ENCODE results near the gene USF3.

The USF3 gene, protein sequence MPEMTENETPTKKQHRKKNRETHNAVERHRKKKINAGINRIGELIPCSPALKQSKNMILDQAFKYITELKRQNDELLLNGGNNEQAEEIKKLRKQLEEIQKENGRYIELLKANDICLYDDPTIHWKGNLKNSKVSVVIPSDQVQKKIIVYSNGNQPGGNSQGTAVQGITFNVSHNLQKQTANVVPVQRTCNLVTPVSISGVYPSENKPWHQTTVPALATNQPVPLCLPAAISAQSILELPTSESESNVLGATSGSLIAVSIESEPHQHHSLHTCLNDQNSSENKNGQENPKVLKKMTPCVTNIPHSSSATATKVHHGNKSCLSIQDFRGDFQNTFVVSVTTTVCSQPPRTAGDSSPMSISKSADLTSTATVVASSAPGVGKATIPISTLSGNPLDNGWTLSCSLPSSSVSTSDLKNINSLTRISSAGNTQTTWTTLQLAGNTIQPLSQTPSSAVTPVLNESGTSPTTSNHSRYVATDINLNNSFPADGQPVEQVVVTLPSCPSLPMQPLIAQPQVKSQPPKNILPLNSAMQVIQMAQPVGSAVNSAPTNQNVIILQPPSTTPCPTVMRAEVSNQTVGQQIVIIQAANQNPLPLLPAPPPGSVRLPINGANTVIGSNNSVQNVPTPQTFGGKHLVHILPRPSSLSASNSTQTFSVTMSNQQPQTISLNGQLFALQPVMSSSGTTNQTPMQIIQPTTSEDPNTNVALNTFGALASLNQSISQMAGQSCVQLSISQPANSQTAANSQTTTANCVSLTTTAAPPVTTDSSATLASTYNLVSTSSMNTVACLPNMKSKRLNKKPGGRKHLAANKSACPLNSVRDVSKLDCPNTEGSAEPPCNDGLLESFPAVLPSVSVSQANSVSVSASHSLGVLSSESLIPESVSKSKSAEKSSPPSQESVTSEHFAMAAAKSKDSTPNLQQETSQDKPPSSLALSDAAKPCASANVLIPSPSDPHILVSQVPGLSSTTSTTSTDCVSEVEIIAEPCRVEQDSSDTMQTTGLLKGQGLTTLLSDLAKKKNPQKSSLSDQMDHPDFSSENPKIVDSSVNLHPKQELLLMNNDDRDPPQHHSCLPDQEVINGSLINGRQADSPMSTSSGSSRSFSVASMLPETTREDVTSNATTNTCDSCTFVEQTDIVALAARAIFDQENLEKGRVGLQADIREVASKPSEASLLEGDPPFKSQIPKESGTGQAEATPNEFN (N-terminal part only)

GRCh38 chr3:113695786-113696645 lies at the start of gene USF3:
Gene USF3 (minus strand): TSS chr3:113696642. CDS start chr3:113674878, 21,764 bp downstream.
- peak; percentile 5 for DNase-seq

DNA sequence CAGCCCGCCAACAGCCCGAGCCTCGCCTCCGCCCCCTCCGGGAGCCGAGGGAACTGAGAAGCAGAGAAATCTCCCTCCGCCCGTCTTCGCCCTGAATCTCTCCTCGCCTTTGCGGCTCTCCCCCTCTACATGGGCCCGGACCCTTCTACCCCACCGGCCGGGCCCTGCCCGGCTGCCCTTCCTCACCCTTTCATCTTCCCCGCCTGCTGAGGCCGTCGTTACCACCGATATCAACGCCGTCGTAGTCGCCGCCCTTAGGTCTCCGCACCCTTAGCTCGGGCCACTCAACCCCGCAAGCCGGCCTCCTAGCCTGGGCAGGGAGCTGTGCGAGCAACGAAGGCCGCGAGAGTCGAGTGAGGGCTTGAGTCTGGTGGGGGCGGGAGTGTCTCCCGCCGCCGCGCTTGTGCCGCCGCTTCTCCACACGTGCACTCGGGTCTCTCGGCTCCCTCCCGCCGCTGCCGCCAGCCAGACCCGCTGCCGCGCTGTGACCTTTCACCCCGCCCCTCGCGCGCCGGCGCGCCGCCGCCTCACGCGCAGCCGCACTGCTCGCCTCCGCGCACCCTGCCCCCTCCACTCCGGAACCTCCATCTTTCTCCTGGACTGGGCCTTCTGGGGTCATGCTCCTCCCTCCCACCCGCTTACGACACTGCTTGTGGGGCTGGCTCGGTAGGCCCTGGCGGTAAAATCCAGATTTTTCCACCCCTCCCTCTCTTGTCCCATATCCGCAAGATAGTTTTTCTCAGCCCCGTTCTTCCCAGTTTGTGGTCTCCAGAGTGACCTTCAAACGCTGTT lies 49.5 kb upstream of the USF3 start, which contains the start of gene NAA50:
NAA50 (minus strand) TSS at position 494 of the 792 bp plus-strand sequence; CDS start at position 194, 300 bp downstream.
- DNase-seq: peak; percentile 67

DNA sequence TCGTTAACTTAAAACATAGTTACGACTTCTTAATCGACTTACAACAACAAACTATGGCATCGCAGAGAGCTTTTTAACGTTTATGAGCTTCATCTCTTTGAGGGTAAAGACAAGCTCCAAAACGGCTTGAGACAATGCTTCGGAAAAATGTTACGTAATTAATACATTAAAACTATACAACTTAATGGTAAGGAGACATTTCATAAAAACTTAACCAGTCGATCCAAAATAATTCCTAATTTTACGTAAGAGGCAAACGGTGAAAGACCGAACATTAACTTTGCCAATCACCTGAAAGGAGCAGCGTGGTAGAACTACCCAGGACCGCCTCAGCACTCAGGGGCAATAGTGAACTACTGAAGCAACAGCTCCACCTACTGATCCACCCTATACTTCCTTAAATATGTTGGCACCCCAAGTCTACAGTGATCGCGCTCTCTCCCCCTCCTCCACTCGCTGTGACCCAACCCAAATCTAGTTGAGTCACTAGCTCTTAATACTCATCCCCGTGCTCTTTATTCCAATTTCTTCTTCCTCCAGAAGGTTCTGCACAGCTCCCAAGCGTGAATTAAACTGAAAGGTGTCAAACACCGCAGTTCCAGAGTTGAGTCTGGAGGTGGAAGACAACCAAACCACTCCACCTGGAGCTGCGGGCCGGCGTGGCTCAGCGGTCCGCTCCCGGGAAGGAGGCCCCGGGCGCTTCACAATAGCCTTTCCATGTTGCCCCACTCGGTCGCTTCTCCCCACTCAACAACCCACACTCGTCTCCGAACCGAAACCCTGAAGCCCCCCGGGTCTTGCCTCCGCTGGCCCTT lies 48.7 kb upstream of the USF3 start:
- DNase-seq: peak; percentile 17

GRCh38 chr3:113743006-113743630 lies 46.7 kb upstream of the USF3 start:
- no peak for DNase-seq

DNA sequence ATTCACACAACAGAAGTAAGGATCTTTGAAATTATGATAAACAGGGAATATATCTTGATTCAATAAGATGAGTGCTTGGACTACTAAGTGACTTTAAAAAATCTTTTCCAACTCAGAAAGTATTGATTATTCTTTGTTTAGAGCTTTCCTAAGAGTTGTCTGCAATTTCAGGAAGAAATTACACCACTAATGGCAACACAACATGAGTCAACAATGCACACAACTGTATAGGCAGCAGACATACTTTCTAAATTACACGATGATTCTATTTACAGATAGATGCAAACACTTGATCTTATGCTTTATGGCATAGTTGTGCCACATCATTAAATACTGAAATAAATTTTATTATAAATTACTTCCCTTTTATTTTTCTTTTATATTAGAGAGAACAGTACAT lies 45.2 kb upstream of the USF3 start:
- DNase-seq: no peak

DNA sequence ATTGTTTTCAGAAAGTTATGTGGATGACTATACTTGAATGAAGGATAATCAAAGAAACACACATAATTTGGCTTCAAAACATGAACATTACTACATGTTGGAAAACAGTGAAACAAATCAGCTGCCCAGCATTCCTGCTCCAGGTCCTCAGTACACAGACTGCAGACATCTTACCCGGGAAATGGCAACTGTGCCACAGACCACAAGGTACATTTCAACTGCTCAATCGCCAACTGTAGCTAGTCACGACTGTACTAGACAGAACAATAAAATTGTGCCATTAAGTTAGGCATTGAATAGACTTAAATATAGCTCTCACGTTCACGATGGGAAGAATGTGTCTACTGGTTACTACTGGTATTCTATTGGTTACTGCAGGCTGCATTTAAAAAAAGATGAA lies 44.6 kb upstream of the USF3 start:
- no peak for DNase-seq

DNA sequence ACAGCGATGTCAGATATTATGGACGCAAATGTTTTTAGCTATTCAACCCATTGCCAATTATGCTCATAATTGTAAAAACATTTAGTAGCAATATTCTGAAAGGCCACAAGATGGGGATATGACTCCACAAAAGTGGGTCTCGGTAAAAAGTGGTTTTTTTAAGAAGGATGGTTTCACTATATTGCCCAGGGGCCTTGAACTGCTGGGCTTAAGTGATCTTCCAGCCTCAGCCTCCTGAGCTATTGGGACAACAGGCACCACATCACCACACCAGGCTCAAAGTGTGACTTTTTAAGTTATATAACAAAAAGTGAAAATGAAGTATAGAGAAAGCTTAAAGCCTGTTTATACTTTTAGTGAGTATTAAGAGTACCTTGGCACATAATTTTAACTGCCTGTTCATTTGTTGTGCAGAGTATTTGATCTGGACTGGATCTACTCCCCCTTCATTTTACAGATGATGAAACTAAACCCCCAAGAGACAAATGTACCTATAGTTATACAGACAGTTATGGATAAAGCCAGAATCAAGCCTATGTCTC lies 40.2 kb upstream of the USF3 start:
- peak; percentile 3 for DNase-seq

DNA sequence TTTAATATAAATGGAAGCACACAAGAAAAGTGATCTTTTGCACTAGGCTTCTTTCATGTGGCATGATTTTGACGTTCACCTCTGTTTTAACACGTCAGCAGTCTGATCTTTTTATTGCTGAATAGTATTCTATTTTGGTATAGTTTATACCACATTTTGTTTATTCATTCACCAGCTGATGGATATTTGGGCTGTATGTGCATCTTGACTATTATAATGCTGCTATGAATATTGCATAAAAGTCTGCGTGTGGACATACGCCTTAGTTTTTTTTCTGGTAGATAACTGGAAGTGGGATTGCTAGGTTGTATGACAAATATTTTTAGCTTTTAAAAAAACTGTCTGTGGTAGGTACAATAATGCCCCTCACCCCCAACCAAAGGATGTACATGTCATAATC lies 35.3 kb upstream of the USF3 start:
- no peak for DNase-seq

DNA sequence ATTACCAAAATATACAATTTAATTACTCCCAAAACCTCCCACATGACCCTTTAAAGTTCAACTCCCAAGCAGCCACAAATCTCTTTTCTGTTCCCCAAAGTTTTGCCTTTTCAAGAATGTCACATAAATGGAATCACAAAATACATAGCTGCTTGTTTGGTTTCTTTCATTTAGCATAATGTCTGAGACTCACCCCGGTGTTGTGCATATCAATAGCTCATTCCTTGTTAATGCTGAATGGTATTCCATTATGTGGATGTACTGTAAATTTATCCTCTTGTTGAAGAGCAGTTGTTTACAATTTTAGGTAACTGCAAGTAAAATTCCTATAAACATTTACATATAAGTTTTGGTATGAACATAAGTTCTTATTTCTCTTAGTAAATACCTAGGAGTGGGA lies 34.1 kb upstream of the USF3 start:
- DNase-seq: no peak

DNA sequence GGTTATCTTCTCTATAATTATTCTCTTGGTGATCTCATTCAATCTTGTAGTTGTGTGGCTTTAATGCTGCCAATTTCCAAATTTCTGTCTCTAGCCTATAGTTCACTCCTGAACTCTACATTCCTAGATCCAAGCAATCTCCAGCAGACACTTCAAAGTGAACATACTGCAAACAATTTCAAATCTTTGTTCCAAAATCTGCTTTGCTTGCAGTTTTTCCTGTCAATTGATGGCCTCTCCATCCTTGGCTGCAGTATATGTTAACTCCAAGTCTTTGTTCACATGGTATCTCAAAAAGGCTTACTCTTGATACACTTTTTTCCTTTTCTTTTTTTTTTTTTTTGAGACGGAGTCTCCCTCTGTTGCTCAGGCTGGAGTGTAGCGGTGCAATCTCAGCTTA lies 32.2 kb upstream of the USF3 start:
- no peak for DNase-seq

- DNase-seq: no peak
Measured at GRCh38 chr3:113721636-113722035, 25.2 kb upstream of the USF3 start.

DNA sequence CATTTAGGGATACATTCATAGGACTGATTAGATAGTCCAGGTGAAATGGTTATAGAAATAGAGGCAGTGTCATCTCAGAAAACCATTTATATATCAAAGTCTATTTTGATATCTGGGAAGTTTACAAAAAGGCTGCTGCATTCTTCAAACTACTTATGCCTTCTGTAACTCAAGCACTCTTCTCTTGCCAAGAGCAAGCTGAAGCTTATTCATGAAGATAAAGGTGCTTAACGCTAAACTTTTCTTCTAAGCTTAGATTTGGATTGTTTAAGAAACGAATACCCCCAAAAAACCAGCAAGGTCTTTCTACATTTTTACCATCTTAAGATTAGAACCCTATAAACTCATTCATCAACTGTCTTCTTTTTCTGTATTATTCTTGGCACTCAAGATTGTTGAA lies 23.3 kb upstream of the USF3 start:
- no peak for DNase-seq

- DNase-seq: no peak
Measured at GRCh38 chr3:113719294-113719693, 22.9 kb upstream of the USF3 start.

DNA sequence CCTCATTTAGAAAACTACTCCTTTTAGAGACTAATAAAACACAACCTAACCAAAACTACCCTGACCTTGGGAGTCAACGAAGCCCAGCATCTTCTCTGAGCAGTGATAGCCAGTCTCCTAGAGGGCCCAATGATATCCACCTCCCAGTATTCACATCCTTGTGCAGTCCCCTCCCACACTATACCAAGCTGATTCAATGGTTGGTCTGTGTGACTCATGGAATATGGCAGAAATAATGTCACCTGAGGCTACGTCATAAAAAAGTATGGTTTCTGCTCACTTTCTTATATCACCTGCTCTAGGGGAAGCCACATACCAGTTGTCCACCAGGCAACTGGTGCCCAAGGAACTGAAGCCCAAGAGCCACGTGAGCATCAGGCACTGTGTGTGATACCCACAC lies 21.4 kb upstream of the USF3 start:
- no peak for DNase-seq

- no peak for DNase-seq
Measured at GRCh38 chr3:113717308-113717707, 20.9 kb upstream of the USF3 start.

- DNase-seq: no peak
Measured at GRCh38 chr3:113714702-113715101, 18.3 kb upstream of the USF3 start.

DNA sequence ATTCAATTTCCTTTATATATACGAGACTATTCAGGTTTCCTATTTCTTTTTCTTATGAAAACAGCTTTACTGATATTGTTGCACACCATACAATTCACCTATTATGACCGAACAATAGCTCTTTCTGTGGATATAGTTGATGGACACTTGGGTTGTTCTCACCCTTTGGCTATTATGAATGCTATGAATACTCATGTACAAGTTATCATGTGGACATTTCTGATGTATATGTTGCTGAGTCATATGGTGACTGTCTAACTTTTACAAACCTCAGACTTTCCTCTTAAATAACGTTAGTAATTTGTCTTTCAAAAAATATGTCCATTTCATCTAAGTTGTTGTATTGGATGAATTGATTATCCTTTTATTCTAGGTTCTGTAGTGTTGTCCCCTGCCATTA lies 15.7 kb upstream of the USF3 start:
- DNase-seq: no peak

DNA sequence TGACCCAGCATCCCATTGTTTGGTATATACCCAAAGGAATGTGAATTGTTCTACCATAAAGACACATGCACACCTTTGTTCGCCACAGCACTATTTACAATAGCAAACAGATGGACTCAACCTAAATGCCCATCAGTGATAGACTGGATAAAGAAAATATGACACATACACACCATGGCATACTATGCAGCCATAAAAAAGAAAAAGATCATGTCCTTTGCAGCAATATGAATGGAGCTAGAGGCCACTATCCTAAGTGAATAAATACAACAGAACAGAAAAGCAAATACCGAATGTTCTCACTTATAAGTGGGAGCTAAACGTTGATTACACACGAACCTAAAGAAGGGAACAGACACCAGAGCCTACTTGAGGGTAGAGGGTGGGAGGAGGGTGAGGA lies 11.4 kb upstream of the USF3 start:
- DNase-seq: no peak

DNA sequence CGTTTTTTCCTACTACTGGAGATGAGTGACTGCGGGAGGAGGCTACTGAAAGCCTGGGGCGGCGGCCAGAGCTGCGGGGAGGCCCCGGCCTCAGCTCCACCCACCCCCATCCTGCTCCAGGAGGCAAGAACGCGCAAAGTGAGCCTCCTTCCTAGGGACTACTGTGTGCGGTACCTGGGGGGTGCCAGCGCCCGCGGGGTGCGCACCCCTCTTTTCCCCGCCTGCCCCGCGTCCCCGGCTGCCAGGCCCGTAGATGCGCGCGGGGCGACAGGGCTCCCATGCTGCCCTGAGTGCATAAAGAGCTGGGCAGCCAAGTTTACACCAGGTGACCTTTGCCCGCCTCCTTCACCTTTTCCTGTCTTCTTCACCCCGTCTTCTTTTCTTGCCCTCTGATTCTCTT lies 2.5 kb upstream of the USF3 start:
- no peak for DNase-seq
